H1 (cell line): ENCODE measurements around the gene PLEK2. TPM values are rescaled to one million over a fixed set of nuclear protein-coding genes. Genes with fewer than 3 reads are reported as not detected.
A peak's percentile ranks its signal among the peaks of the same experiment; 100 is the strongest.

ENCODE experiments used
- CTCF ChIA-PET: fragments of 300-600 bp; sonication (Branson Sonifier 250); formaldehyde crosslinking; loops from one replicate; lab custom pipeline; 2021; ENCODE audit not compliant: partially characterized antibody; lab: Charles Lee
- POLR2A ChIA-PET: fragments of 300-600 bp; sonication (Branson Sonifier 250); formaldehyde crosslinking; loops from one replicate; lab custom pipeline; 2021; ENCODE audit warnings: inconsistent platforms; ENCODE audit not compliant: partially characterized antibody; lab: Charles Lee
- DNase-seq, 2 experiments: peaks; one replicate each; pipeline versions ENCODE4 v3.0.0 to v3.0.0-alpha.2; 2010 to 2022; ENCODE audit warnings: low spot score in 2 of 2, low read depth in 1 of 2, mixed read lengths in 1 of 2
- FAIRE-seq: peaks from 2 replicates; lab custom pipeline; 2011; peaks lifted over from hg19 to GRCh38; lab: Jason Lieb, UNC
- H2AFZ ChIP-seq: 2 replicates; pipeline ENCODE4 v1.8.1; 2012; ENCODE audit warnings: low read length, inconsistent platforms
- H2AK5ac ChIP-seq: 2 replicates; pipeline ENCODE4 v1.6.1; 2013; ENCODE audit warnings: low read depth, low read length
- H2BK120ac ChIP-seq: replicated peaks from 2 replicates; pipeline ENCODE3; 2013; ENCODE audit warnings: low read depth, low read length, inconsistent platforms
- H2BK12ac ChIP-seq: 2 replicates; pipeline ENCODE4 v1.6.1; 2013; ENCODE audit warnings: low read depth, low read length
- H2BK15ac ChIP-seq: 2 replicates; pipeline ENCODE4 v1.6.1; 2013; ENCODE audit warnings: low read length
- H2BK20ac ChIP-seq: 2 replicates; pipeline ENCODE4 v1.6.1; 2013; ENCODE audit warnings: low read length
- H2BK5ac ChIP-seq: 2 replicates; pipeline ENCODE4 v1.6.1; 2013; ENCODE audit warnings: low read depth, low read length
- H3K14ac ChIP-seq: 2 replicates; pipeline ENCODE4 v1.6.1; 2013; ENCODE audit warnings: inconsistent platforms; ENCODE audit not compliant: insufficient read length
- H3K18ac ChIP-seq: 2 replicates; pipeline ENCODE4 v1.6.1; 2013; ENCODE audit warnings: low read length; ENCODE audit errors: extremely low read depth
- H3K23ac ChIP-seq: 2 replicates; pipeline ENCODE4 v1.6.1; 2013; ENCODE audit warnings: inconsistent platforms; ENCODE audit not compliant: insufficient read length
- H3K23me2 ChIP-seq: 2 replicates; pipeline ENCODE4 v1.6.1; 2013; ENCODE audit warnings: low read depth, low read length
- H3K27ac ChIP-seq: 2 replicates; pipeline ENCODE4 v1.6.1; 2011; ENCODE audit warnings: low read depth, low read length, inconsistent platforms
- H3K27me3 ChIP-seq, 4 experiments: replicated peaks in 1 of 4; 1 replicate in 1 of 4; 2 replicates in 3 of 4; pipeline versions ENCODE4 v1.6.1 to v1.8.1; 2011 to 2013; ENCODE audit warnings: low read length in 3 of 4, mild to moderate bottlenecking in 3 of 4, inconsistent platforms in 2 of 4, mixed read lengths in 2 of 4, moderate library complexity in 1 of 4; ENCODE audit not compliant: control insufficient read depth in 3 of 4, insufficient read depth in 3 of 4; ENCODE audit errors: extremely low read depth in 1 of 4
- H3K36me3 ChIP-seq, 4 experiments: 2 replicates each; pipeline versions ENCODE4 v1.6.1 to v1.8.1; 2011 to 2013; ENCODE audit warnings: mild to moderate bottlenecking in 4 of 4, low read length in 3 of 4, moderate library complexity in 2 of 4, control low read depth in 1 of 4, inconsistent platforms in 1 of 4; ENCODE audit not compliant: insufficient read depth in 4 of 4, control insufficient read depth in 2 of 4
- H3K4ac ChIP-seq: replicated peaks from 2 replicates; pipeline ENCODE3; 2013; ENCODE audit warnings: low read length, low read depth, mixed read lengths, inconsistent platforms; ENCODE audit not compliant: insufficient read length
- H3K4me1 ChIP-seq, 4 experiments: replicated peaks in 1 of 4; 1 replicate in 1 of 4; 2 replicates in 3 of 4; pipeline versions ENCODE4 v1.6.1 to v1.8.1; 2011 to 2013; ENCODE audit warnings: low read length in 3 of 4, inconsistent platforms in 2 of 4, mixed read lengths in 1 of 4; ENCODE audit not compliant: insufficient read depth in 4 of 4, control insufficient read depth in 3 of 4
- H3K4me2 ChIP-seq, 2 experiments: 2 replicates each; pipeline versions ENCODE4 v1.6.1 to v1.8.1; 2011 to 2013; ENCODE audit warnings: low read depth in 2 of 2, low read length in 2 of 2, control low read depth in 1 of 2, inconsistent platforms in 1 of 2, mild to moderate bottlenecking in 1 of 2; ENCODE audit not compliant: insufficient read depth in 1 of 2
- H3K4me3 ChIP-seq, 4 experiments: fragments of 200-600, 300-600 bp in 1 of 4; sonication (generic), shearing (Covaris generic), sonication (Bioruptor Twin) in 1 of 4; 2 replicates each; pipeline versions ENCODE4 v1.5.1 to v1.8.1; 2011 to 2016; ENCODE audit warnings: low read length in 4 of 4, low read depth in 3 of 4, control low read depth in 2 of 4, inconsistent platforms in 2 of 4, mild to moderate bottlenecking in 2 of 4, mixed read lengths in 1 of 4, moderate library complexity in 1 of 4; ENCODE audit not compliant: insufficient read depth in 2 of 4; ENCODE audit errors: extremely low read depth in 1 of 4
- H3K56ac ChIP-seq: replicated peaks from 2 replicates; pipeline ENCODE3; 2013; ENCODE audit warnings: low read depth, mild to moderate bottlenecking, mixed read lengths, low read length, inconsistent platforms; ENCODE audit not compliant: insufficient read length
- H3K79me1 ChIP-seq: 2 replicates; pipeline ENCODE4 v1.6.1; 2013; ENCODE audit warnings: low read depth, low read length, control low read depth
- H3K79me2 ChIP-seq, 2 experiments: 2 replicates each; pipeline versions ENCODE4 v1.6.1 to v1.8.1; 2012 to 2013; ENCODE audit warnings: low read length in 2 of 2, mild to moderate bottlenecking in 2 of 2, inconsistent platforms in 1 of 2; ENCODE audit not compliant: insufficient read depth in 2 of 2, control insufficient read depth in 1 of 2
- H3K9ac ChIP-seq, 4 experiments: replicated peaks in 1 of 4; 1 replicate in 1 of 4; 2 replicates in 3 of 4; pipeline versions ENCODE4 v1.6.1 to v1.8.1; 2011 to 2013; ENCODE audit warnings: low read depth in 3 of 4, low read length in 3 of 4, control low read depth in 2 of 4, mild to moderate bottlenecking in 2 of 4, moderate library complexity in 2 of 4, inconsistent platforms in 1 of 4; ENCODE audit errors: extremely low read depth in 1 of 4
- H3K9me3 ChIP-seq, 2 experiments: 2 replicates each; pipeline versions ENCODE4 v1.6.1 to v1.8.1; 2012 to 2013; ENCODE audit warnings: mild to moderate bottlenecking in 2 of 2, moderate library complexity in 2 of 2, control low read depth in 1 of 2, inconsistent platforms in 1 of 2, low read depth in 1 of 2, low read length in 1 of 2, mixed read lengths in 1 of 2; ENCODE audit not compliant: insufficient read depth in 2 of 2
- H4K20me1 ChIP-seq, 2 experiments: replicated peaks in 1 of 2; 2 replicates each; pipeline versions ENCODE3 to v1.8.1; 2011 to 2013; ENCODE audit warnings: inconsistent platforms in 2 of 2, low read length in 2 of 2, mild to moderate bottlenecking in 1 of 2; ENCODE audit not compliant: insufficient read depth in 2 of 2, control insufficient read depth in 1 of 2
- H4K5ac ChIP-seq: 2 replicates; pipeline ENCODE4 v1.6.1; 2013; ENCODE audit warnings: low read length, low read depth, mixed read lengths, inconsistent platforms; ENCODE audit not compliant: insufficient read length
- H4K8ac ChIP-seq: 2 replicates; pipeline ENCODE4 v1.8.0; 2013; ENCODE audit warnings: mild to moderate bottlenecking, moderate library complexity, low read length, inconsistent platforms; ENCODE audit not compliant: insufficient read depth; ENCODE audit errors: extremely low read depth
- H4K91ac ChIP-seq: replicated peaks from 2 replicates; pipeline ENCODE3; 2013; ENCODE audit warnings: low read length, mixed read lengths, inconsistent platforms; ENCODE audit not compliant: insufficient read length
- ASH2L ChIP-seq: fragments of 200-600, 300-600 bp; sonication (generic); IDR thresholded peaks from one replicate; pipeline ENCODE4 v1.7.1; 2017; ENCODE audit warnings: low read length
- ATF2 ChIP-seq: IDR thresholded peaks from 2 replicates; pipeline ENCODE4 v1.6.1; 2012; ENCODE audit warnings: low read length, inconsistent platforms
- MAX ChIP-seq: IDR thresholded peaks from 2 replicates; pipeline ENCODE4 v1.6.1; 2012; ENCODE audit warnings: inconsistent platforms
- SIX5 ChIP-seq: IDR thresholded peaks from 2 replicates; pipeline ENCODE4 v1.6.1; 2011; ENCODE audit warnings: mild to moderate bottlenecking, low read depth, low read length
- TAF1 ChIP-seq: IDR thresholded peaks from 2 replicates; pipeline ENCODE4 v1.6.1; 2011; ENCODE audit warnings: mild to moderate bottlenecking, low read depth, low read length
- TBP ChIP-seq: IDR thresholded peaks from 2 replicates; pipeline ENCODE4 v1.6.1; 2011; ENCODE audit warnings: low read depth, low read length, improper control_type of control experiment
- TCF12 ChIP-seq: IDR thresholded peaks from 2 replicates; pipeline ENCODE4 v1.6.1; 2011; ENCODE audit warnings: low read depth, mild to moderate bottlenecking, low read length
- WGBS, 2 experiments: shearing (Covaris generic) in 1 of 2; methylation state at CpG; one replicate each; pipeline versions ENCODE4 v1.1.6 to v1.1.7; 2013 to 2015; ENCODE audit warnings: low lambda C conversion rate in 2 of 2, mixed read lengths in 2 of 2, inconsistent platforms in 1 of 2, low coverage in 1 of 2, missing lambda C conversion rate in 1 of 2; ENCODE audit not compliant: insufficient replicate concordance in 2 of 2, insufficient coverage in 1 of 2, insufficient read length in 1 of 2; ENCODE audit errors: extremely low coverage in 1 of 2, missing lambda C conversion rate in 1 of 2; 5-methylcytosine and 5-hydroxymethylcytosine counted together
- polyA plus RNA-seq, 7 experiments: library from polyadenylated mRNA; depleted of rRNA in 3 of 7; stranded (reverse) in 5 of 7; unstranded in 2 of 7; fragments of >200 nt in 5 of 7; fragments of 200-250 nt in 2 of 7; gene quantifications; 1 replicate in 5 of 7; 2 replicates in 1 of 7; 4 replicates in 1 of 7; pipeline versions ENCODE4 v1.2.1 to v1.2.3, GENCODE V29; 2011 to 2013; ENCODE audit warnings: missing spikeins in 2 of 7, mixed read lengths in 2 of 7
- total RNA-seq: library from RNA; stranded (reverse); fragmentation: NEBNext Ultra II Directional; extraction: Animal tissue kit (Norgen Biotek cat#: 25700); gene quantifications from 2 replicates; pipeline ENCODE4 v1.2.1, GENCODE V29; 2021

PLEK2 gene
- total and polyA plus RNA-seq, 2 of the 8 experiments (the other 6 are each of a cell fraction or from before 2014, with no cell fraction given) = 0.41 to 2.1 TPM

- Histone ChIP-seq H4K91ac (no peak overlapping the region), H4K5ac (no peak overlapping the region), H4K8ac (no peak overlapping the region), H4K20me1 (peaks cover 0 to 2% of the 10 kb centered on the region in 2 experiments), H3K9ac (no peak overlapping the region), H3K56ac (no peak overlapping the region), H2AFZ (no peak overlapping the region), H3K27me3 (peaks cover 0 to 20% (median 13%) of the 10 kb centered on the region in 4 experiments; a peak in 6 of 7 replicates), H3K4me3 (peak overlapping the region; percentile 39 to 64 (median 40); a peak in 5 of 8 replicates), H3K36me3 (no peaks in the 10 kb centered on the region), H2BK5ac (no peak overlapping the region), H3K23me2 (peaks cover 8% of the 10 kb centered on the region; the same call in 1 of the 2 replicates), H3K4ac (no peak overlapping the region), H3K9me3 (no peaks in the 10 kb centered on the region), H3K4me2 (peak overlapping the region; percentile 76 to 88), H2BK12ac (peak overlapping the region; percentile 68; the same call in 1 of the 2 replicates), H3K79me2 (no peaks in the 10 kb centered on the region), H3K18ac (no peak overlapping the region), H2AK5ac (no peak overlapping the region), H3K23ac (no peak overlapping the region), H2BK120ac (no peak overlapping the region), H3K79me1 (no peaks in the 10 kb centered on the region), H2BK15ac (no peak overlapping the region), H3K27ac (no peak overlapping the region), H2BK20ac (no peak overlapping the region), H3K4me1 (peaks cover 0 to 3% (median 0%) of the 10 kb centered on the region in 4 experiments; a peak in 3 of 7 replicates), H3K14ac (no peak overlapping the region)
- DNase-seq (no peak), FAIRE-seq (no peak)
- WGBS, 2 experiments = 68% methylated on average over 8 of the region's 8 CpGs; no CpG with 5 or more reads in 1 of the 2 experiments
- ChIA-PET POLR2A (interaction anchor here (1.6 kb wide), 1 partner anchor 122 kb away, joined by 3 read pairs; the partner anchor contains the start of gene PLEKHH1), CTCF (interaction anchor here (0.6 to 3.1 kb wide), 8 partner anchors 9 to 295 kb away, joined by 3 to 18 read pairs (median 4); partner anchors contain the start of gene PIGH)
- TF ChIP-seq ATF2 (no peak), TBP (no peak), MAX (no peak), TAF1 (no peak), TCF12 (no peak), SIX5 (no peak), ASH2L (no peak)
Measured at GRCh38 chr14:67411370-67411769, 595 bp downstream of the PLEK2 start.
